GM18873 (cell line): ENCODE measurements around the gene TNIP3.

Experiments
- ATAC-seq: cut with Tn5 transposase; IDR thresholded peaks from one replicate; pipeline ENCODE4 v1.9.1; 2021; ENCODE audit warnings: mild to moderate bottlenecking, moderate library complexity, moderate number of reproducible peaks; ENCODE audit not compliant: unreplicated experiment, low FRiP score

TNIP3 gene

DNA sequence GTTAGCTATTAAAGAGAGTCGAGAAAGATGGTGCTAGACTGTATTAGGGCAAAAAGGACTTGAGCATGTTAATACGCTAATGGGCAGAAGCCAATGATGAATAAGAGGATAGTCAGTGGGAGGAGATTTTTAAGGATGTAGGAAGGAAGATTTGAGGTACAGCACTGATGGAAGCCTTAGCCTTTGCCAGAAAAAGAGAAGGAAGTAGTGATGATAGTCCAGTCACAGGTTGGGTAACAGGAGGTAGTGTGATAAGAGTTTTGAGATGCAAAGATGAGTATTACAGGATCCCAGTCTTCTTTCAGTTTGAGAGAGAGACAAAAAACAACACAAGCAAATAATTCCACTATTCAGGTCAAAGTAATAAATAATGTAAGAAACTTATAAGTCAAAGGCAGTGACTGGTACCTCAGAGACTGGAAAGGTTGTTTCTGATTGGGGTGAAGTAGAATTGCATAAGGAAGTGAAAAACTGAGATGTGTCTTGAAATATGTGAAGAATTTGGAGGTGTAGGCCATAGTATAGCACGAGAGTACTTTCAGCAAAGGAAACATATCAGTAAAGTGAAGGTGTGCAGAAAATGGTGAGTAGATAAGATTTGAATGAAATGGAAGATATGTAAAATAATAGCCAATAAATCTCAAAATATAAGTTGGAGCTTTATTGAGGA, 69.7 kb downstream of the TNIP3 start:
- ATAC-seq = no peak

DNA sequence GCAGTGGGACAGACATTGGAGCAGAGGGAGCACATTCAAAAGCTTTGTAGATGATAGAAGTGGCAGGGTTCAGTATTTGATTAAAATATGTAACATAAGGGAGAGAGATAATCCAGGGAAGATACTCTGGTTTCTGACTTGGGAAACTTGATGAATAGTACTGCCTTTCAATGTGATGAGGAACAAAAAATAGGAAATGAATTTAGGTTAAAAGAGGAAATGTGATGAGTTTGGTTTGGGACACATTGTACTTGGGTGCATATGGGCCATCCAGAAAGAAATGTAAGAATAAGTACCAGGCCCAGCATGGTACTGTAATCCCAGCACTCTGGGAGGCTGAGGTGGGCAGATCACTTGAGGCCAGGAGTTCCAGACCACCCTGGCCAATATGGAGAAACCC, 70.9 kb downstream of the TNIP3 start:
- ATAC-seq = no peak

DNA sequence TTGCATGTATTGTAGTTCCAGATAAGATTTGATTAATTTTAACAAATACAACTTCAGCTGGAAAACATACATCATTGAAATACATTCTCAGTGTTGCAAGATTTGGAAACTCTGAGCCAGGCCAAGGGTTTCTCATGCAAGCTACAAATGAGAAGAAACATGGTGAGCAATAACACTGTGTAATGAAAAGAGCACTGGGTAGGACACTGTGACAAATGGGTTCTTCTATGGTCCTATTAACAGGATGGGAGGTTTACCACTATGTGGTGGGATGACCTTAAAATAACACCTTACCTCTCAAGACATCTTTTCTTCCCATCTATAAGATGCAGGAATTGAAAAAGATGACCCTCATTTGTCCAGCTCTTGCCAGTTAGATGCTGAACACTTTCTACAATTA, 72.2 kb downstream of the TNIP3 start:
- ATAC-seq = no peak

DNA sequence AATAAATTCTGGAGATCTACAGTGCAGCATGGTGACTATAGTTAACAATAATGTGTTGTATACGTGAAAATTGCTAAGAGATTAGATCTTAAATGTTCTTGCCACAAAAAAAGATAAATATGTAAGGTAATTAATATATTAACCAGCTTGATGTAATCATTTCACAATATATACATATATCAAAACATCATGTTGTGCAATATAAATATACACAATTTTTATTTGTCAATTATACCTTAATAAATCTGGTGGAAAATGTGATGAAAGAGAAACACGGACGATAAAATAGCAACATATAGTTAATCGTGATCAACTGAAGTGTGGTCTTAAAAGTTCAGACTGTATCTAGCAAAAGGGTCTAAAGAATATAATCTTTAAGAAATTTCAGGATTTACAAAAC, 75.3 kb downstream of the TNIP3 start:
- no peak for ATAC-seq
